IMR-90 (cell line): ENCODE results near the gene TRIM26. TPM values are rescaled to one million over a fixed set of nuclear protein-coding genes. Genes with fewer than 3 reads are reported as not detected.

Source experiments
- ATAC-seq: fragments of 200-7000 bp; cut with Tn5 transposase; 2 replicates; pipeline ENCODE4 v1.9.1; 2020; ENCODE audit warnings: low read depth, mild to moderate bottlenecking, moderate library complexity
- BruUV-seq: library from RNA; stranded (reverse); fragments of 400-500 nt; replicated peaks from 2 replicates; lab custom pipeline; 2021; lab: Mats Ljungman, UMichigan
- CTCF ChIA-PET: fragments of 300-600 bp; formaldehyde crosslinking; extraction: SDS; loops from one replicate; lab custom pipeline; 2021; ENCODE audit warnings: antibody characterized with exemption; lab: Yijun Ruan, JAX
- POLR2A ChIA-PET: fragments of 300-600 bp; sonication (Branson Sonifier 250); formaldehyde crosslinking; loops from one replicate; lab custom pipeline; 2022; ENCODE audit warnings: antibody characterized with exemption; ENCODE audit not compliant: unreplicated experiment; lab: Charles Lee
- DNase-seq: peaks from one replicate; pipeline ENCODE4 v3.0.0; 2013
- H2AFZ ChIP-seq: replicated peaks from 2 replicates; pipeline ENCODE3; 2013; ENCODE audit warnings: low read length, mild to moderate bottlenecking; ENCODE audit not compliant: poor library complexity
- H2AK5ac ChIP-seq: 2 replicates; pipeline ENCODE4 v1.6.1; 2013; ENCODE audit warnings: low read depth, low read length, inconsistent platforms
- H2AK9ac ChIP-seq: replicated peaks from 2 replicates; pipeline ENCODE3; 2013; ENCODE audit warnings: mild to moderate bottlenecking, low read depth, low read length, moderate library complexity; ENCODE audit not compliant: poor library complexity
- H2BK120ac ChIP-seq: 2 replicates; pipeline ENCODE4 v1.6.1; 2013; ENCODE audit warnings: low read depth, low read length, inconsistent platforms
- H2BK15ac ChIP-seq: 3 replicates; pipeline ENCODE4 v1.6.1; 2013; ENCODE audit warnings: low read depth, low read length, inconsistent platforms
- H2BK20ac ChIP-seq: 2 replicates; pipeline ENCODE4 v1.6.1; 2013; ENCODE audit warnings: low read depth, mild to moderate bottlenecking, inconsistent platforms, low read length, moderate library complexity
- H2BK5ac ChIP-seq: 2 replicates; pipeline ENCODE4 v1.6.1; 2013; ENCODE audit warnings: mild to moderate bottlenecking, low read depth, low read length, inconsistent platforms; ENCODE audit not compliant: poor library complexity, severe bottlenecking
- H3K14ac ChIP-seq: replicated peaks from 2 replicates; pipeline ENCODE4 v1.6.1; 2013; ENCODE audit warnings: low read depth, low read length, inconsistent platforms
- H3K18ac ChIP-seq: 2 replicates; pipeline ENCODE4 v1.6.1; 2013; ENCODE audit warnings: low read depth, low read length, control low read depth
- H3K23ac ChIP-seq: 2 replicates; pipeline ENCODE4 v1.6.1; 2013; ENCODE audit warnings: low read depth, low read length, inconsistent platforms
- H3K27ac ChIP-seq: 2 replicates; pipeline ENCODE4 v1.5.1; 2013; ENCODE audit warnings: mild to moderate bottlenecking, control low read depth, low read length; ENCODE audit not compliant: insufficient read depth
- H3K27me3 ChIP-seq: 2 replicates; pipeline ENCODE4 v1.6.1; 2013; ENCODE audit warnings: low read length; ENCODE audit not compliant: control insufficient read depth, insufficient read depth
- H3K36me3 ChIP-seq: 2 replicates; pipeline ENCODE4 v1.6.1; 2013; ENCODE audit warnings: low read length, mixed read lengths; ENCODE audit not compliant: control insufficient read depth, insufficient read depth
- H3K4ac ChIP-seq: 2 replicates; pipeline ENCODE4 v1.6.1; 2013; ENCODE audit warnings: low read depth, low read length, inconsistent platforms
- H3K4me1 ChIP-seq: 2 replicates; pipeline ENCODE4 v1.6.1; 2013; ENCODE audit warnings: low read length, mixed read lengths; ENCODE audit not compliant: control insufficient read depth, insufficient read depth
- H3K4me2 ChIP-seq: 2 replicates; pipeline ENCODE4 v1.6.1; 2013; ENCODE audit warnings: low read depth, mild to moderate bottlenecking, control low read depth, low read length, moderate library complexity
- H3K4me3 ChIP-seq: 2 replicates; pipeline ENCODE4 v1.5.1; 2013; ENCODE audit warnings: low read depth, mild to moderate bottlenecking, control low read depth, low read length, moderate library complexity; ENCODE audit not compliant: insufficient read depth
- H3K56ac ChIP-seq: 2 replicates; pipeline ENCODE4 v1.6.1; 2013; ENCODE audit warnings: low read length, inconsistent platforms; ENCODE audit not compliant: insufficient read depth; ENCODE audit errors: extremely low read depth
- H3K79me1 ChIP-seq, 2 experiments: 2 replicates each; pipeline ENCODE4 v1.6.1; 2013; ENCODE audit warnings: low read length in 2 of 2, inconsistent platforms in 1 of 2, low read depth in 1 of 2
- H3K9ac ChIP-seq: 2 replicates; pipeline ENCODE4 v1.6.1; 2013; ENCODE audit warnings: low read depth, low read length, control low read depth
- H3K9me1 ChIP-seq: 2 replicates; pipeline ENCODE4 v1.6.1; 2013; ENCODE audit warnings: low read length, inconsistent platforms; ENCODE audit not compliant: insufficient read depth
- H3K9me3 ChIP-seq: 2 replicates; pipeline ENCODE4 v1.6.1; 2013; ENCODE audit warnings: low read length; ENCODE audit not compliant: control insufficient read depth, insufficient read depth
- H4K20me1 ChIP-seq: 2 replicates; pipeline ENCODE4 v1.6.1; 2013; ENCODE audit warnings: low read length, inconsistent platforms; ENCODE audit not compliant: insufficient read depth
- H4K5ac ChIP-seq: 2 replicates; pipeline ENCODE4 v1.6.1; 2013; ENCODE audit warnings: mild to moderate bottlenecking, low read depth, low read length, control low read depth
- H4K8ac ChIP-seq, 2 experiments: 2 replicates each; pipeline ENCODE4 v1.6.1; 2013; ENCODE audit warnings: low read depth in 2 of 2, low read length in 2 of 2, control low read depth in 1 of 2, inconsistent platforms in 1 of 2
- H4K91ac ChIP-seq: 2 replicates; pipeline ENCODE4 v1.6.1; 2013; ENCODE audit warnings: low read depth, low read length, inconsistent platforms; ENCODE audit not compliant: insufficient read depth
- CTCF ChIP-seq: conservative IDR thresholded peaks from 2 replicates; pipeline ENCODE4 v1.5.1; 2012; ENCODE audit warnings: mild to moderate bottlenecking, low read depth, low read length, improper control_type of control experiment
- ELK1 ChIP-seq: fragments of 150-350 bp; IDR thresholded peaks from 2 replicates; pipeline ENCODE4 v1.6.1; 2016; ENCODE audit warnings: low read depth, mild to moderate bottlenecking, low read length, moderate library complexity, borderline replicate concordance
- FOS ChIP-seq: fragments of 150-350 bp; IDR thresholded peaks from 2 replicates; pipeline ENCODE4 v1.6.1; 2016; ENCODE audit warnings: low read depth, low read length
- MAFK ChIP-seq: IDR thresholded peaks from 2 replicates; pipeline ENCODE4 v1.6.1; 2012; ENCODE audit warnings: low read depth, low read length, improper control_type of control experiment
- MXI1 ChIP-seq: IDR thresholded peaks from 2 replicates; pipeline ENCODE4 v1.6.1; 2012; ENCODE audit warnings: low read depth, mild to moderate bottlenecking, low read length, moderate library complexity, borderline replicate concordance
- NFE2L2 ChIP-seq: fragments of 150-350 bp; IDR thresholded peaks from 2 replicates; pipeline ENCODE4 v1.6.1; 2016; ENCODE audit warnings: low read depth, mild to moderate bottlenecking, low read length
- RAD21 ChIP-seq: IDR thresholded peaks from 2 replicates; pipeline ENCODE4 v1.6.1; 2012; ENCODE audit warnings: low read length, improper control_type of control experiment
- RCOR1 ChIP-seq: IDR thresholded peaks from 2 replicates; pipeline ENCODE4 v1.6.1; 2012; ENCODE audit warnings: mild to moderate bottlenecking, low read length, improper control_type of control experiment; ENCODE audit not compliant: insufficient replicate concordance
- RFX5 ChIP-seq: IDR thresholded peaks from 2 replicates; pipeline ENCODE4 v1.8.0; 2012; ENCODE audit warnings: low read depth, mild to moderate bottlenecking, low read length, moderate library complexity
- SMC3 ChIP-seq: fragments of 150-350 bp; IDR thresholded peaks from 2 replicates; pipeline ENCODE4 v1.6.1; 2016; ENCODE audit warnings: low read depth, mild to moderate bottlenecking, antibody characterized with exemption, low read length, moderate library complexity
- USF2 ChIP-seq: fragments of 150-350 bp; IDR thresholded peaks from 2 replicates; pipeline ENCODE4 v1.6.1; 2017; ENCODE audit warnings: mild to moderate bottlenecking, antibody characterized with exemption, low read length, low read depth
- WGBS, 2 experiments: methylation state at CpG; one replicate each; pipeline versions ENCODE4 v1.1.5 to v1.1.7; 2013; ENCODE audit warnings: missing lambda C conversion rate in 2 of 2; ENCODE audit not compliant: insufficient read length in 1 of 2; ENCODE audit errors: extremely low coverage in 2 of 2; 5-methylcytosine and 5-hydroxymethylcytosine counted together
- dilution Hi-C: fragments of 300-500 bp; cut with HindIII; formaldehyde crosslinking; loops from one replicate; pipeline ENCODE4 v1.14.3; 2018; ENCODE audit warnings: low sequenced_read_pairs; ENCODE audit not compliant: unreplicated experiment
- in situ Hi-C: fragments of 300-500 bp; cut with MboI; formaldehyde crosslinking; loops from 3 replicates; pipeline ENCODE4 v1.14.3; 2019; ENCODE audit warnings: low sequenced_read_pairs, inconsistent platforms, mixed read lengths
- intact Hi-C: fragments of 100-400 bp; cut with micrococcal nuclease; formaldehyde crosslinking; loops from 2 replicates; pipeline ENCODE4 v1.10.0; 2022
- polyA plus RNA-seq, 3 experiments: library from polyadenylated mRNA; depleted of rRNA; stranded (reverse); fragments of >200 nt; gene quantifications; 2 replicates each; pipeline ENCODE4 v1.2.3, GENCODE V29; 2012; ENCODE audit warnings: low replicate concordance in 1 of 3
- total RNA-seq: library from RNA; depleted of rRNA; stranded (reverse); fragments of >200 nt; gene quantifications from 2 replicates; pipeline ENCODE4 v1.2.3, GENCODE V29; 2012

TRIM26 gene
- total and polyA plus RNA-seq, 2 of the 4 experiments (the other 2 are of a cell fraction) = 22.6 to 23.8 TPM

DNA sequence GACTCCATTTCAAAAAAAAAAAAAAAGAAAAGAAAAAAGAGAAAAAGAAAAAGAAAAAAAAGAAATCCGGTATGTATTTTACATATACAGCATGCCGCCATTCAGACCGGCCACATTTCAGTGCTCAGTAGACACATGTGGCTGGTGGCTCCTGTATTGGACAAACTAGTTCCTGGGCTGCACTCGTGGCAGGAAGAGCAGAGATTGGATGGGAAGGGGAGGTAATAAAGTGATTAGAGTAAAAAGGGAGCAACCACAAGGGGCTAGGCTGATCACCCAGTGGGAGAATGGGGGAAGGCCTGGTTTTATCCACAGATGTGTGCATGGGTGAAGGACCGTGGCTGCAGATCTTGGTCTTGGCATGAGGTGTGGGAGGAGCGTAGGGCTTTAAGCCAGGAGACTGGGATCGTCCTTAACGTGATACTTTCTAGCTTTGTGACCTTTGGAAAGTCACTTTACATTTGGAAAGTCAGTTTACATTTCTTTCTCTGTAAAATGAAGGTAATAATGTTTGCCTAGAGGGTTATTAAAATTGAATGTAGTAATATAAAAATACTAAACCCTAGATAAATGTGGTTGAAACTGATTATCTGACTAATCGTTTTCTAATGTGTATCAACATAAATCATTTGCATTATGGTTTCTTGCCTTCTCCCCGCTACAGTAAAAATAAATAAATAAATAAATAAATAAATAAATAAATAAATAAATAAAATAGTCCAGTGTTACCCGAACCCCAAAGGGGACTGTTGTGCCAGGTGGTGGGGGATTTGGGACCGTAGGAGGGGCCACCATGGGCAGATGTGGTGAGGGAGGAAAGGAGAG lies 50.7 kb downstream of the TRIM26 start (continued):
- TF ChIP-seq FOS = no peak

DNA sequence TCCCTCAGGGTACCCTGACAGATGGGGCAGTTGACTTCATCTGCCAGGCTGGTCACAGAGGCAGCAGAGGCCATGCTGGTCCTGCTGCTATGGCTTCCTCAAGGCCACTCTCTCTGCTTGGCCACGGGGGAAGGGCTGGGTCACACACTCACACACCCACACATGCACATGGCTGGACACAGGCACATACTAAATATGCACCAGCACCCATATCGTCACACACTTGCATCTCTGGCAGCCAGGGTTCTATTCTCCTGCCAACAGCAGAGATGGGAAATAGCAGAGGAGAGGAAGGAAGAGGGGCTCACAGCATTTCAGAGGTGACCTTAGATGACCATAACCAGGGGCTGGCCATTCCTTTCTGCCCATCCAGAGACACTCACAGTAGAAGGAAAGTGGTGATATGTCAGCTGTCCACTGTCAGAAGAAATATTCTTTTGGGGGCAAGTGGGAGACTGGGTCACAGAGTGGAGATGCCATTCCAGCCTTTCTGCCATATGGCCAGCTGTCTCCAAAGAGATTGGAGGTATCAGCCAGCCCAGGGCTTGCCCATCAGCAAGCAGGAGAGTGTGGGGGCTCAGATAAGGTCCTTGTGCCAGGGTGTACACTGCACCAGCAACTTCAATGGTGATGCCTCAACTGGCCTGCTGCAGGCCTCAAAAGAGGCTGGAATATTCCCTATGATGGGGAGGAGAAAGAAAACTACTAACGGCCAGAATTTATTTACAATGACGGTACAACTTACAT lies 52.2 kb downstream of the TRIM26 start, which contains the start of gene TRIM10:
TRIM10 (minus strand) TSS at position 427 of the 747 bp plus-strand sequence; CDS start at position 74, 353 bp downstream.
- H3K36me3 ChIP-seq = no peaks in the 10 kb centered on the region
- H3K4ac ChIP-seq = no peak within 1 kb of the TSS
- no peaks in the 10 kb centered on the region for H3K9me3 ChIP-seq
- no peaks in the 10 kb centered on the region for H3K4me1 ChIP-seq
- BruUV-seq = no TSS peak
- no peak within 1 kb of the TSS for H3K4me3 ChIP-seq
- intact Hi-C loops (no loop called here), dilution Hi-C loops (no loop called here), in situ Hi-C loops (no loop called here)
- WGBS, 2 experiments = 0% methylated on average over 1 of the region's 4 CpGs; no CpG with 5 or more reads in 1 of the 2 experiments
- ATAC-seq = no peak
- ChIA-PET CTCF (no interaction called here), POLR2A (no interaction called here)
- H2AK5ac ChIP-seq = no peak within 1 kb of the TSS
- H3K4me2 ChIP-seq = no peak within 1 kb of the TSS
- no peak within 1 kb of the TSS for H2BK120ac ChIP-seq
- no peaks in the 10 kb centered on the region for H3K9me1 ChIP-seq
- no peak within 1 kb of the TSS for H4K5ac ChIP-seq
- H3K14ac ChIP-seq = no peak within 1 kb of the TSS
- H4K91ac ChIP-seq = no peak within 1 kb of the TSS
- H4K20me1 ChIP-seq = no peaks in the 10 kb centered on the region
- no peak within 1 kb of the TSS for H3K23ac ChIP-seq
- H3K27me3 ChIP-seq = peaks cover 27% of the 10 kb centered on the region; the same call in 1 of the 2 replicates
- no peak within 1 kb of the TSS for H2BK20ac ChIP-seq
- H2BK15ac ChIP-seq = no peak within 1 kb of the TSS
- no peaks in the 10 kb centered on the region for H3K79me1 ChIP-seq
- no peak for DNase-seq
- no peak within 1 kb of the TSS for H2AFZ ChIP-seq
- no peak within 1 kb of the TSS for H3K18ac ChIP-seq
- no peak within 1 kb of the TSS for H2BK5ac ChIP-seq
- H4K8ac ChIP-seq = no peak within 1 kb of the TSS
- H3K27ac ChIP-seq = no peak within 1 kb of the TSS
- H3K56ac ChIP-seq = no peak within 1 kb of the TSS
- no peak within 1 kb of the TSS for H2AK9ac ChIP-seq
- no peak within 1 kb of the TSS for H3K9ac ChIP-seq
- TF ChIP-seq USF2 (no peak), RAD21 (no peak), NFE2L2 (no peak), RCOR1 (no peak), CTCF (no peak), RFX5 (no peak), MAFK (no peak), ELK1 (no peak), MXI1 (no peak), SMC3 (no peak)
